Kidney (tissue), 14 donors: ENCODE data around the gene NUMB. TPM values are rescaled to one million over a fixed set of nuclear protein-coding genes. Genes with fewer than 3 reads are reported as not detected.

ENCODE experiments used
- DNase-seq, 5 donors: peaks; one replicate each; pipeline ENCODE4 v3.0.0-alpha.2; 2013 to 2020
- FAIRE-seq: peaks from 2 replicates; lab custom pipeline; 2012; peaks lifted over from hg19 to GRCh38; lab: Jason Lieb, UNC
- H3K27ac ChIP-seq, 2 donors: one replicate each; pipeline ENCODE4 v1.7.0; 2013; ENCODE audit warnings: low read depth in 2 of 2, low read length in 2 of 2, inconsistent platforms in 1 of 2
- H3K27me3 ChIP-seq: one replicate; pipeline ENCODE4 v1.7.1; 2013; ENCODE audit warnings: low read length, inconsistent platforms; ENCODE audit not compliant: control insufficient read depth, insufficient read depth
- H3K36me3 ChIP-seq, 3 donors: one replicate each; pipeline versions ENCODE4 v1.7.0 to v1.7.1; 2013; ENCODE audit warnings: low read length in 3 of 3, control low read depth in 1 of 3, inconsistent platforms in 1 of 3; ENCODE audit not compliant: insufficient read depth in 3 of 3, control insufficient read depth in 2 of 3
- H3K4me1 ChIP-seq, 3 donors: one replicate each; pipeline versions ENCODE4 v1.7.0 to v1.7.1; 2013; ENCODE audit warnings: low read length in 3 of 3, inconsistent platforms in 1 of 3, low read depth in 1 of 3; ENCODE audit not compliant: control insufficient read depth in 2 of 3, insufficient read depth in 2 of 3
- H3K4me3 ChIP-seq, 3 donors: one replicate each; pipeline versions ENCODE4 v1.7.0 to v1.8.1; 2013; ENCODE audit warnings: low read length in 3 of 3, control low read depth in 1 of 3, inconsistent platforms in 1 of 3
- H3K9ac ChIP-seq, 3 donors: one replicate each; pipeline versions ENCODE4 v1.7.0 to v1.7.1; 2013; ENCODE audit warnings: low read length in 3 of 3, control low read depth in 1 of 3, inconsistent platforms in 1 of 3
- H3K9me3 ChIP-seq, 3 donors: one replicate each; pipeline versions ENCODE4 v1.7.0 to v1.7.1; 2013; ENCODE audit warnings: low read length in 3 of 3, control low read depth in 1 of 3, inconsistent platforms in 1 of 3; ENCODE audit not compliant: control insufficient read depth in 2 of 3, insufficient read depth in 1 of 3
- CTCF ChIP-seq: IDR thresholded peaks from 3 replicates; pipeline ENCODE4 v1.5.1; 2012; ENCODE audit warnings: mild to moderate bottlenecking, moderate library complexity, borderline replicate concordance; ENCODE audit not compliant: insufficient read depth; ENCODE audit errors: extremely low read depth
- intact Hi-C: fragments of 100-400 bp; cut with DNase I; formaldehyde crosslinking; loops from one replicate; pipeline ENCODE4 v1.11.1; 2022
- polyA plus RNA-seq: library from polyadenylated mRNA; stranded (reverse); fragments of 350-450 nt; fragmentation: Illumina TruSeq; extraction: RNeasy Lipid Tissue Mini Kit (QIAGEN cat#74804); gene quantifications from one replicate; pipeline ENCODE4 v1.2.3, GENCODE V29; 2014; ENCODE audit warnings: low read depth, low replicate concordance; ENCODE audit not compliant: insufficient read depth
- total RNA-seq: library from RNA; stranded (reverse); fragmentation: NEBNext Ultra II Directional; extraction: Animal tissue kit (Norgen Biotek cat#: 25700); gene quantifications from one replicate; pipeline ENCODE4 v1.2.1, GENCODE V29; 2021
- donor health status: control.
- donor health status: control.
- donor health status: control.
- donor health status: control.
- donor health status: control.
- donor health status: DM: yes; HTN: yes; CAD: no.
- donor health status: Normal renal cell carcinoma (clear cell type).

NUMB gene
- total and polyA plus RNA-seq, 2 donors from 2014 or later = 42.4 to 104 TPM

GRCh38 chr14:73465823-73466532, 7.6 kb upstream of the NUMB start:
- DNase-seq (no peak), FAIRE-seq (no peak)
- peaks cover under 1 to 27% (median 17%) of the 10 kb centered on the region in 3 donors for H3K4me1 ChIP-seq
- H3K4me3 ChIP-seq = no peak overlapping the region
- intact Hi-C loops = loop anchor here (10.0 kb wide), 2 partner anchors 161 to 291 kb away; no protein-coding TSS in a partner anchor
- H3K27me3 ChIP-seq = no peaks in the 10 kb centered on the region
- H3K9ac ChIP-seq = no peak overlapping the region
- no peaks in the 10 kb centered on the region for H3K36me3 ChIP-seq
- TF ChIP-seq CTCF = no peak
- H3K27ac ChIP-seq = peak overlapping the region; percentile 13 to 73
- no peaks in the 10 kb centered on the region for H3K9me3 ChIP-seq

GRCh38 chr14:73463411-73463810, 5.1 kb upstream of the NUMB start:
- no peak for TF ChIP-seq CTCF
- Histone ChIP-seq H3K4me3 (peak overlapping the region in 2 of 3 donors; percentile 47 to 57), H3K36me3 (no peaks in the 10 kb centered on the region), H3K9me3 (no peaks in the 10 kb centered on the region), H3K4me1 (peaks cover 5 to 33% (median 18%) of the 10 kb centered on the region in 3 donors), H3K27me3 (no peaks in the 10 kb centered on the region), H3K9ac (no peak overlapping the region), H3K27ac (peak overlapping the region; percentile 15 to 79)
- intact Hi-C loops = loop anchor here (10.0 kb wide), 2 partner anchors 159 to 289 kb away; no protein-coding TSS in a partner anchor
- FAIRE-seq (no peak), DNase-seq (no peak)

- Histone ChIP-seq H3K4me1 (peaks cover 5 to 33% (median 18%) of the 10 kb centered on the region in 3 donors), H3K9ac (no peak overlapping the region), H3K9me3 (no peaks in the 10 kb centered on the region), H3K36me3 (no peaks in the 10 kb centered on the region), H3K27ac (peak overlapping the region; percentile 15 to 79), H3K4me3 (peak overlapping the region in 2 of 3 donors; percentile 47 to 57), H3K27me3 (no peaks in the 10 kb centered on the region)
- TF ChIP-seq CTCF = no peak
- DNase-seq = no peak
- intact Hi-C loops = loop anchor here (10.0 kb wide), 2 partner anchors 158 to 288 kb away; no protein-coding TSS in a partner anchor
- no peak for FAIRE-seq
Measured at GRCh38 chr14:73462815-73463214, 4.5 kb upstream of the NUMB start.
